B cell (primary cell): ENCODE results near the gene PAQR4. TPM values are rescaled to one million over a fixed set of nuclear protein-coding genes. Genes with fewer than 3 reads are reported as not detected.
"Not testable (repeated sequence)": the region's sequence is repeated elsewhere in the genome, so short reads cannot be mapped to it uniquely, and the experiment has no call there.

Experiments used
- ATAC-seq: fragments of 200-7000 bp; cut with Tn5 transposase; one replicate; pipeline ENCODE4 v1.10.0; 2021; ENCODE audit warnings: low read depth, mild to moderate bottlenecking, moderate number of reproducible peaks, moderate library complexity
- CTCF ChIA-PET: fragments of 350-600 bp; sonication (Branson Sonifier 250); formaldehyde crosslinking; loops from one replicate; lab custom pipeline; 2021; ENCODE audit warnings: antibody characterized with exemption, inconsistent platforms; lab: Charles Lee
- POLR2A ChIA-PET: fragments of 350-600 bp; sonication (Branson Sonifier 250); formaldehyde crosslinking; loops from one replicate; lab custom pipeline; 2021; ENCODE audit warnings: antibody characterized with exemption; lab: Charles Lee
- DNase-seq: peaks from one replicate; pipeline ENCODE4 v3.0.0; 2013
- H2AFZ ChIP-seq: 2 replicates; pipeline ENCODE4 v1.6.1; 2012; ENCODE audit warnings: mild to moderate bottlenecking, low read depth, low read length; ENCODE audit not compliant: insufficient read depth, poor library complexity, severe bottlenecking
- H3K27ac ChIP-seq, 2 donors: 1 replicate in 1 of 2; 2 replicates in 1 of 2; pipeline ENCODE4 v1.5.1; 2012 to 2013; ENCODE audit warnings: low read length in 2 of 2, mild to moderate bottlenecking in 2 of 2, moderate library complexity in 1 of 2
- H3K27me3 ChIP-seq, 4 experiments: fragments of 200-600 bp in 1 of 4; sonication (generic) in 1 of 4; replicated peaks in 1 of 4; 1 replicate in 2 of 4; 2 replicates in 2 of 4; pipeline versions ENCODE4 v1.6.1 to v1.7.0; 2013 to 2016; ENCODE audit warnings: low read length in 3 of 4, mild to moderate bottlenecking in 2 of 4, mixed read lengths in 1 of 4, moderate library complexity in 1 of 4; ENCODE audit not compliant: insufficient read depth in 4 of 4, control insufficient read depth in 3 of 4; ENCODE audit errors: control extremely low read depth in 1 of 4
- H3K36me3 ChIP-seq, 2 experiments: replicated peaks in 1 of 2; 1 replicate in 1 of 2; 2 replicates in 1 of 2; pipeline versions ENCODE4 v1.6.1 to v1.7.1; 2013; ENCODE audit warnings: low read length in 1 of 2; ENCODE audit not compliant: insufficient read depth in 2 of 2, control insufficient read depth in 1 of 2; ENCODE audit errors: control extremely low read depth in 1 of 2, extremely low read depth in 1 of 2
- H3K4me1 ChIP-seq, 2 donors: fragments of 200-600 bp in 1 of 2; sonication (generic) in 1 of 2; 1 replicate in 1 of 2; 2 replicates in 1 of 2; pipeline versions ENCODE4 v1.5.1 to v1.6.1; 2013 to 2017; ENCODE audit warnings: low read length in 2 of 2; ENCODE audit not compliant: control insufficient read depth in 2 of 2, insufficient read depth in 2 of 2
- H3K4me2 ChIP-seq: replicated peaks from 2 replicates; pipeline ENCODE3; 2012; ENCODE audit warnings: mild to moderate bottlenecking, low read depth, low read length; ENCODE audit not compliant: poor library complexity, severe bottlenecking
- H3K4me3 ChIP-seq, 5 experiments: fragments of 200-600 bp in 1 of 5; sonication (generic) in 1 of 5; 1 replicate in 3 of 5; 2 replicates in 2 of 5; pipeline versions ENCODE4 v1.5.1 to v1.7.0; 2011 to 2016; ENCODE audit warnings: low read length in 4 of 5, mild to moderate bottlenecking in 4 of 5, low read depth in 2 of 5, control low read depth in 1 of 5, moderate library complexity in 1 of 5; ENCODE audit not compliant: insufficient read depth in 1 of 5; ENCODE audit errors: control extremely low read depth in 1 of 5, extremely low read depth in 1 of 5
- H3K79me2 ChIP-seq: fragments of 200-600 bp; sonication (generic); one replicate; pipeline ENCODE4 v1.6.0; 2016; ENCODE audit warnings: low read length; ENCODE audit not compliant: control insufficient read depth, insufficient read depth
- H3K9ac ChIP-seq: fragments of 200-600 bp; sonication (generic); 2 replicates; pipeline ENCODE4 v1.6.1; 2017; ENCODE audit warnings: mild to moderate bottlenecking, low read length, moderate library complexity
- H3K9me3 ChIP-seq, 3 donors: one replicate each; pipeline versions ENCODE4 v1.6.1 to v1.7.1; 2013; ENCODE audit warnings: low read length in 2 of 3; ENCODE audit not compliant: control insufficient read depth in 2 of 3, insufficient read depth in 1 of 3; ENCODE audit errors: control extremely low read depth in 1 of 3
- H4K20me1 ChIP-seq: 2 replicates; pipeline ENCODE4 v1.6.0; 2012; ENCODE audit warnings: mild to moderate bottlenecking, low read length; ENCODE audit not compliant: insufficient read depth, control insufficient read depth, poor library complexity, severe bottlenecking
- H3K27ac Mint-ChIP-seq: one replicate; pipeline ENCODE4 v1.8.0; 2021; ENCODE audit warnings: mixed read lengths
- H3K27me3 Mint-ChIP-seq: one replicate; pipeline ENCODE4 v1.8.0; 2021; ENCODE audit warnings: mixed read lengths
- H3K4me1 Mint-ChIP-seq: one replicate; pipeline ENCODE4 v1.8.0; 2021; ENCODE audit warnings: mixed read lengths
- H3K4me3 Mint-ChIP-seq: one replicate; pipeline ENCODE4 v1.8.0; 2021; ENCODE audit warnings: mixed read lengths
- H3K9me3 Mint-ChIP-seq: one replicate; pipeline ENCODE4 v1.8.0; 2022; ENCODE audit warnings: mixed read lengths; ENCODE audit not compliant: insufficient read depth
- CTCF ChIP-seq: fragments of 200-600 bp; IDR thresholded peaks from one replicate; pipeline ENCODE4 v1.8.0; 2022; ENCODE audit warnings: antibody characterized with exemption, mild to moderate bottlenecking
- EZH2 ChIP-seq: IDR thresholded peaks from 2 replicates; pipeline ENCODE4 v1.6.1; 2012; ENCODE audit warnings: borderline replicate concordance, low read depth, mild to moderate bottlenecking, moderate library complexity, low read length; ENCODE audit not compliant: insufficient read depth, poor library complexity, severe bottlenecking
- WGBS: methylation state at CpG from one replicate; pipeline ENCODE4 v1.1.5; 2013; ENCODE audit warnings: missing lambda C conversion rate; ENCODE audit not compliant: insufficient coverage; 5-methylcytosine and 5-hydroxymethylcytosine counted together
- intact Hi-C: fragments of 100-400 bp; cut with micrococcal nuclease; formaldehyde crosslinking; loops from one replicate; pipeline ENCODE4 v1.10.0; 2022
- polyA plus RNA-seq: library from polyadenylated mRNA; depleted of rRNA; stranded (reverse); fragments of >200 nt; gene quantifications from 2 replicates; pipeline ENCODE4 v1.2.3, GENCODE V29; 2012
- total RNA-seq, 2 donors: library from RNA; stranded (reverse); fragments of 120-200 nt in 1 of 2; gene quantifications; 1 replicate in 1 of 2; 2 replicates in 1 of 2; pipeline versions ENCODE4 v1.2.3 to v1.2.4, GENCODE V29; 2013 to 2022

Gene PAQR4
- total and polyA plus RNA-seq, 2 donors (not counting 1 experiment from before 2014, with no cell fraction given): 2.6 to 2.8 TPM

- H3K4me1 ChIP-seq: peaks cover 0 to 5% of the 10 kb centered on the region in 2 donors
Observed at GRCh38 chr16:2939968-2940367, 29.2 kb upstream of the PAQR4 start.

GRCh38 chr16:2942045-2942444 lies 27.1 kb upstream of the PAQR4 start:
- Histone ChIP-seq H3K9me3 (no peaks in the 10 kb centered on the region), H3K4me1 (peaks cover 0 to 5% of the 10 kb centered on the region in 2 donors), H3K4me3 (no peak overlapping the region), H4K20me1 (no peaks in the 10 kb centered on the region), H2AFZ (no peak overlapping the region), H3K9ac (no peak overlapping the region), H3K27me3 (no peaks in the 10 kb centered on the region), H3K79me2 (no peaks in the 10 kb centered on the region), H3K27ac (no peak overlapping the region), H3K36me3 (peaks cover 0 to 28% of the 10 kb centered on the region in 2 experiments), H3K4me2 (no peak overlapping the region)
- Mint-ChIP-seq H3K27ac (no peak overlapping the region), H3K4me1 (no peaks in the 10 kb centered on the region), H3K4me3 (no peak overlapping the region), H3K27me3 (no peaks in the 10 kb centered on the region), H3K9me3 (no peaks in the 10 kb centered on the region)
- ATAC-seq (no peak), DNase-seq (no peak)
- ChIA-PET POLR2A (no interaction called here), CTCF (no interaction called here)
- WGBS: 92% methylated on average over 2 of the region's 4 CpGs
- no peak for TF ChIP-seq EZH2
- no peak for TF ChIP-seq CTCF
- intact Hi-C loops: no loop called here

More at GRCh38 chr16:2939968-2940367, 29.2 kb upstream of the PAQR4 start:
- TF ChIP-seq EZH2: no peak
- no peak for TF ChIP-seq CTCF
- no peak overlapping the region for H3K9ac ChIP-seq
- H3K79me2 ChIP-seq: no peaks in the 10 kb centered on the region
- DNase-seq (no peak), ATAC-seq (no peak)
- H3K4me3 Mint-ChIP-seq: no peak overlapping the region
- POLR2A ChIA-PET: no interaction called here
- H4K20me1 ChIP-seq: no peaks in the 10 kb centered on the region
- no peaks in the 10 kb centered on the region for H3K27me3 Mint-ChIP-seq
- H3K4me3 ChIP-seq: no peak overlapping the region
- H3K27me3 ChIP-seq: no peaks in the 10 kb centered on the region
- H3K4me2 ChIP-seq: no peak overlapping the region
- peaks cover 0 to 33% of the 10 kb centered on the region in 2 experiments for H3K36me3 ChIP-seq
- H2AFZ ChIP-seq: no peak overlapping the region
- no peaks in the 10 kb centered on the region for H3K9me3 ChIP-seq
- H3K4me1 Mint-ChIP-seq: no peaks in the 10 kb centered on the region
- 100% methylated on average over 2 of the region's 2 CpGs for WGBS
- H3K9me3 Mint-ChIP-seq: no peaks in the 10 kb centered on the region
- CTCF ChIA-PET: interaction anchor here (0.6 to 1.1 kb wide), 4 partner anchors 13 to 154 kb away, joined by 3 to 4 read pairs (median 3); no protein-coding TSS in a partner anchor
- no peak overlapping the region for H3K27ac ChIP-seq
- intact Hi-C loops: no loop called here
- no peak overlapping the region for H3K27ac Mint-ChIP-seq

- H3K4me3 ChIP-seq, H3K4me3 Mint-ChIP-seq, H3K4me1 ChIP-seq, H3K27ac Mint-ChIP-seq, POLR2A ChIA-PET, H2AFZ ChIP-seq, H4K20me1 ChIP-seq, H3K9me3 Mint-ChIP-seq, intact Hi-C loops, ATAC-seq, DNase-seq, H3K27me3 ChIP-seq, H3K9me3 ChIP-seq, H3K9ac ChIP-seq, H3K27ac ChIP-seq, H3K4me1 Mint-ChIP-seq, H3K79me2 ChIP-seq, H3K27me3 Mint-ChIP-seq, H3K4me2 ChIP-seq: not testable (repeated sequence)
- CTCF ChIA-PET: interaction anchor here (0.6 to 2.6 kb wide), 2 partner anchors 17 to 26 kb away, joined by 3 to 9 read pairs; no protein-coding TSS in a partner anchor
- WGBS: 87% methylated on average over 12 of the region's 12 CpGs
- peaks cover 0 to 23% of the 10 kb centered on the region in 2 experiments for H3K36me3 ChIP-seq
Observed at GRCh38 chr16:2943716-2944115, 25.4 kb upstream of the PAQR4 start.
